Measurements from ENCODE around the gene CCNH.

CCNH gene

DNA sequence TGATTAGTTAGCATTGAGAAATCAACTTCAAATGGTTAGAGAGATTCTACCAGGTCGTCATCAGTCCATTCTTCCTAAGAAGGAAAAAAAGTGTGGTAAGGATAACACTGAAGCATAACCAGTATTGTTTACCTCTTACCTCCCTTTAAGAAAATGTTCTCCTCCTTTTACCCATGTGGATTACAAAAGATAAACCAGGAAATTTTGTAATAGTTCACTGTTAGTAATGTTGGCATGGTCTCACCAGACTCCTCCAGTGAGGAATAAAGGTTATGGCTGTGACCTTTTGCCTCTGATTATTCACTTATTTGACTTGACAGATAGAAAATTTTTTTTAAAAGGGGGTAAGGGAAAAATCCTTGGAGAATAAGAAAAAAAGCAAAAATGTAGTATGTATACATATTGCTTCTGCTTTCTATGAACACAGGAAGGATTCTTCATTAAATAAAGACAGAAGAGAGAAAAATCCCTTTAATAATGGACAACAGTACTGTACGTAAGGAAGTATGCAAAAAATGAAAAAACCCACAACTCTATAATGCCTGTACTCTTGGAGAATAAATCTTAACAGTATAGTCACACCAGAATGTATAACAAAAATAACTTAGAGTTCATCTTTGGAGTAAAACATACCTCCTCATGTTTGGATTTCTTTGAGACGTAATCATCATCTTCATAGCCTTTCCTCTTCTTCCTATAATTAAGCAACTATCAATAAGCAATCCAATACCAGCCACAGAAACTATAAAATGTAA lies 18.1 kb downstream of the CCNH start:
- H3K9me2 ChIP-seq (replicated peaks; ENCODE audit: insufficient read depth, low read length), result no peaks in the 10 kb centered on the region
- no peak overlapping the region for H3K4me2 ChIP-seq (ENCODE audit: low read depth, low read length)
- peaks cover 23% of the 10 kb centered on the region for H3K4me1 ChIP-seq (ENCODE audit: low read length)
- no peaks in the 10 kb centered on the region for H3K9me3 ChIP-seq (replicated peaks; ENCODE audit: insufficient read depth, low read length)
- H3K4me3 ChIP-seq (ENCODE audit: low read length), result no peak overlapping the region
- H3F3A ChIP-seq (ENCODE audit: insufficient read depth, low read length), result peaks cover 15% of the 10 kb centered on the region
- H3K79me2 ChIP-seq (ENCODE audit: low read length), result peaks cover 58% of the 10 kb centered on the region
- no peak overlapping the region for H3K27ac ChIP-seq (ENCODE audit: low read length)
- DNase-seq, result no peak
- H3K36me3 ChIP-seq (replicated peaks; ENCODE audit: insufficient read depth, low read length), result peaks cover 50% of the 10 kb centered on the region
- H4K20me1 ChIP-seq (ENCODE audit: insufficient read depth, low read length), result peaks cover 3% of the 10 kb centered on the region; the same call in 1 of the 2 replicates
- no peaks in the 10 kb centered on the region for H3K27me3 ChIP-seq (replicated peaks; ENCODE audit: insufficient read depth, low read length)
- H3K9ac ChIP-seq (ENCODE audit: low read length), result no peak overlapping the region
- no peak for TF ChIP-seq EZH2phosphoT487 (IDR thresholded peaks at IDR 0.05; ENCODE audit: low read length)
- no peak overlapping the region for H2AFZ ChIP-seq (ENCODE audit: low read length)

GRCh38 chr5:87393331-87393730 lies 19.4 kb downstream of the CCNH start:
- no peaks in the 10 kb centered on the region for H3K27me3 ChIP-seq (replicated peaks; ENCODE audit: insufficient read depth, low read length)
- H3K4me2 ChIP-seq (ENCODE audit: low read depth, low read length), result no peak overlapping the region
- no peak overlapping the region for H3K27ac ChIP-seq (ENCODE audit: low read length)

GRCh38 chr5:87392801-87393200 lies 19.9 kb downstream of the CCNH start:
- no peaks in the 10 kb centered on the region for H3K9me3 ChIP-seq (replicated peaks; ENCODE audit: insufficient read depth, low read length)
- peaks cover 64% of the 10 kb centered on the region for H3K79me2 ChIP-seq (ENCODE audit: low read length)
- H3K4me2 ChIP-seq (ENCODE audit: low read depth, low read length), result no peak overlapping the region
- H2AFZ ChIP-seq (ENCODE audit: low read length), result no peak overlapping the region
- peaks cover 19% of the 10 kb centered on the region for H3F3A ChIP-seq (ENCODE audit: insufficient read depth, low read length)
- peaks cover 7% of the 10 kb centered on the region; the same call in 1 of the 2 replicates for H4K20me1 ChIP-seq (ENCODE audit: insufficient read depth, low read length)
- peaks cover 27% of the 10 kb centered on the region for H3K4me1 ChIP-seq (ENCODE audit: low read length)
- H3K9me2 ChIP-seq (replicated peaks; ENCODE audit: insufficient read depth, low read length), result no peaks in the 10 kb centered on the region
- peaks cover 41% of the 10 kb centered on the region for H3K36me3 ChIP-seq (replicated peaks; ENCODE audit: insufficient read depth, low read length)
- H3K27me3 ChIP-seq (replicated peaks; ENCODE audit: insufficient read depth, low read length), result no peaks in the 10 kb centered on the region
- no peak overlapping the region for H3K27ac ChIP-seq (ENCODE audit: low read length)
- DNase-seq, result no peak
- no peak for TF ChIP-seq EZH2 (optimal IDR thresholded peaks at IDR 0.05; ENCODE audit: low read depth, low read length)
- TF ChIP-seq EZH2phosphoT487 (IDR thresholded peaks at IDR 0.05; ENCODE audit: low read length), result no peak
- TF ChIP-seq CTCF (IDR thresholded peaks at IDR 0.05; ENCODE audit: low read length), result no peak
- H3K4me3 ChIP-seq (ENCODE audit: low read length), result no peak overlapping the region
- no peak overlapping the region for H3K9ac ChIP-seq (ENCODE audit: low read length)

More at GRCh38 chr5:87393331-87393730, 19.4 kb downstream of the CCNH start:
- no peak overlapping the region for H3K4me3 ChIP-seq (ENCODE audit: low read length)
- no peak for DNase-seq
- peaks cover 46% of the 10 kb centered on the region for H3K36me3 ChIP-seq (replicated peaks; ENCODE audit: insufficient read depth, low read length)
- no peak overlapping the region for H2AFZ ChIP-seq (ENCODE audit: low read length)
- no peaks in the 10 kb centered on the region for H3K9me2 ChIP-seq (replicated peaks; ENCODE audit: insufficient read depth, low read length)
- H3K79me2 ChIP-seq (ENCODE audit: low read length), result peaks cover 64% of the 10 kb centered on the region
- H4K20me1 ChIP-seq (ENCODE audit: insufficient read depth, low read length), result peaks cover 7% of the 10 kb centered on the region; the same call in 1 of the 2 replicates
- H3K4me1 ChIP-seq (ENCODE audit: low read length), result peaks cover 27% of the 10 kb centered on the region
- H3K9ac ChIP-seq (ENCODE audit: low read length), result no peak overlapping the region
- H3F3A ChIP-seq (ENCODE audit: insufficient read depth, low read length), result peaks cover 19% of the 10 kb centered on the region
- no peaks in the 10 kb centered on the region for H3K9me3 ChIP-seq (replicated peaks; ENCODE audit: insufficient read depth, low read length)
- no peak for TF ChIP-seq CTCF (IDR thresholded peaks at IDR 0.05; ENCODE audit: low read length)
- no peak for TF ChIP-seq EZH2phosphoT487 (IDR thresholded peaks at IDR 0.05; ENCODE audit: low read length)
- no peak for TF ChIP-seq EZH2 (optimal IDR thresholded peaks at IDR 0.05; ENCODE audit: low read depth, low read length)

GRCh38 chr5:87392170-87392569 lies 20.6 kb downstream of the CCNH start:
- H4K20me1 ChIP-seq (ENCODE audit: insufficient read depth, low read length), result peaks cover 7% of the 10 kb centered on the region; the same call in 1 of the 2 replicates
- H3K4me1 ChIP-seq (ENCODE audit: low read length), result peaks cover 27% of the 10 kb centered on the region
- H3K9me2 ChIP-seq (replicated peaks; ENCODE audit: insufficient read depth, low read length), result no peaks in the 10 kb centered on the region
- no peak for TF ChIP-seq EZH2phosphoT487 (IDR thresholded peaks at IDR 0.05; ENCODE audit: low read length)
- TF ChIP-seq EZH2 (optimal IDR thresholded peaks at IDR 0.05; ENCODE audit: low read depth, low read length), result no peak
- no peak for TF ChIP-seq CTCF (IDR thresholded peaks at IDR 0.05; ENCODE audit: low read length)
- H3K9ac ChIP-seq (ENCODE audit: low read length), result no peak overlapping the region
- H3K27me3 ChIP-seq (replicated peaks; ENCODE audit: insufficient read depth, low read length), result no peaks in the 10 kb centered on the region
- no peak overlapping the region for H3K27ac ChIP-seq (ENCODE audit: low read length)
- H3K4me3 ChIP-seq (ENCODE audit: low read length), result no peak overlapping the region
- no peak overlapping the region for H2AFZ ChIP-seq (ENCODE audit: low read length)
- H3K4me2 ChIP-seq (ENCODE audit: low read depth, low read length), result no peak overlapping the region
- H3K36me3 ChIP-seq (replicated peaks; ENCODE audit: insufficient read depth, low read length), result peaks cover 42% of the 10 kb centered on the region
- H3K9me3 ChIP-seq (replicated peaks; ENCODE audit: insufficient read depth, low read length), result no peaks in the 10 kb centered on the region
- H3K79me2 ChIP-seq (ENCODE audit: low read length), result peaks cover 63% of the 10 kb centered on the region
- DNase-seq, result no peak
- peaks cover 19% of the 10 kb centered on the region for H3F3A ChIP-seq (ENCODE audit: insufficient read depth, low read length)

Data from MM.1S (cell line).